Progenitor cell of endocrine pancreas (in vitro differentiated cells): Measurements from ENCODE around the gene ZNF391. TPM values are rescaled to one million over a fixed set of nuclear protein-coding genes. Genes with fewer than 3 reads are reported as not detected.

Source experiments
- DNase-seq: peaks from one replicate; pipeline ENCODE4 v3.0.0; 2021; ENCODE audit warnings: low spot score; ENCODE audit not compliant: unreplicated experiment
- H3K27ac Mint-ChIP-seq: 2 replicates; pipeline ENCODE4 v1.8.0; 2021; ENCODE audit warnings: mild to moderate bottlenecking, moderate library complexity, mixed read lengths
- H3K27me3 Mint-ChIP-seq: 2 replicates; pipeline ENCODE4 v1.8.0; 2021; ENCODE audit warnings: mixed read lengths
- H3K36me3 Mint-ChIP-seq: 2 replicates; pipeline ENCODE4 v1.8.0; 2022; ENCODE audit warnings: mixed read lengths; ENCODE audit not compliant: insufficient read depth
- H3K4me1 Mint-ChIP-seq: 2 replicates; pipeline ENCODE4 v1.8.0; 2021; ENCODE audit warnings: low read depth, mixed read lengths
- H3K4me3 Mint-ChIP-seq: 2 replicates; pipeline ENCODE4 v1.8.0; 2021; ENCODE audit warnings: low read depth, mild to moderate bottlenecking, moderate library complexity, mixed read lengths
- H3K9me3 Mint-ChIP-seq: 2 replicates; pipeline ENCODE4 v1.8.0; 2021; ENCODE audit warnings: low read depth, mixed read lengths
- CTCF ChIP-seq: fragments of 200-600 bp; sonication (generic); IDR thresholded peaks from one replicate; pipeline ENCODE4 v1.5.0; 2021; ENCODE audit warnings: antibody characterized with exemption, mild to moderate bottlenecking; ENCODE audit not compliant: unreplicated experiment
- total RNA-seq: library from RNA; stranded (reverse); gene quantifications from 2 replicates; pipeline ENCODE4 v1.2.1, GENCODE V29; 2021

ZNF391 gene
- total RNA-seq, 1 donor from 2014 or later = 11.7 TPM

- no peaks in the 10 kb centered on the region for H3K36me3 Mint-ChIP-seq
- peaks cover 14% of the 10 kb centered on the region for H3K9me3 Mint-ChIP-seq
- no peak for TF ChIP-seq CTCF
- H3K27ac Mint-ChIP-seq = no peak overlapping the region
- peaks cover 2% of the 10 kb centered on the region for H3K4me1 Mint-ChIP-seq
- no peak overlapping the region for H3K4me3 Mint-ChIP-seq
- H3K27me3 Mint-ChIP-seq = peaks cover 3% of the 10 kb centered on the region
- DNase-seq = no peak
Measured at GRCh38 chr6:27383481-27383880, 5.1 kb upstream of the ZNF391 start.

GRCh38 chr6:27392623-27393022 is 4.1 kb downstream of the ZNF391 start:
- Mint-ChIP-seq H3K27ac (no peak overlapping the region), H3K36me3 (peaks cover 33% of the 10 kb centered on the region), H3K27me3 (no peaks in the 10 kb centered on the region), H3K4me1 (peaks cover 5% of the 10 kb centered on the region), H3K4me3 (no peak overlapping the region), H3K9me3 (peaks cover 14% of the 10 kb centered on the region)
- no peak for DNase-seq
- TF ChIP-seq CTCF = no peak

- Mint-ChIP-seq H3K9me3 (peaks cover 18% of the 10 kb centered on the region), H3K36me3 (peaks cover 44% of the 10 kb centered on the region), H3K27ac (no peak overlapping the region), H3K4me3 (no peak overlapping the region), H3K4me1 (peaks cover 3% of the 10 kb centered on the region), H3K27me3 (no peaks in the 10 kb centered on the region)
- no peak for TF ChIP-seq CTCF
- DNase-seq = no peak
Measured at GRCh38 chr6:27394073-27394472, 5.5 kb downstream of the ZNF391 start.

GRCh38 chr6:27400877-27401642 is 12.5 kb downstream of the ZNF391 start:
- Mint-ChIP-seq H3K9me3 (peaks cover 46% of the 10 kb centered on the region), H3K27me3 (no peaks in the 10 kb centered on the region), H3K4me3 (no peak overlapping the region), H3K4me1 (no peaks in the 10 kb centered on the region), H3K27ac (no peak overlapping the region), H3K36me3 (peaks cover 60% of the 10 kb centered on the region)
- TF ChIP-seq CTCF = no peak
- no peak for DNase-seq

GRCh38 chr6:27406085-27406484 is 17.5 kb downstream of the ZNF391 start:
- Mint-ChIP-seq H3K36me3 (peaks cover 22% of the 10 kb centered on the region), H3K4me1 (peaks cover 6% of the 10 kb centered on the region), H3K27me3 (no peaks in the 10 kb centered on the region), H3K4me3 (no peak overlapping the region), H3K9me3 (peaks cover 22% of the 10 kb centered on the region), H3K27ac (no peak overlapping the region)
- DNase-seq = no peak
- TF ChIP-seq CTCF = no peak
